OCI-LY7 (cell line): ENCODE data around the gene LANCL2. TPM values are rescaled to one million over a fixed set of nuclear protein-coding genes. Genes with fewer than 3 reads are reported as not detected.

ENCODE experiments used
- BruUV-seq: library from RNA; stranded (reverse); fragments of 400-500 nt; replicated peaks from 2 replicates; lab custom pipeline; 2021; lab: Mats Ljungman, UMichigan
- CTCF ChIA-PET: fragments of 300-600 bp; sonication (Branson Sonifier 250); formaldehyde crosslinking; loops from one replicate; lab custom pipeline; 2022; ENCODE audit warnings: antibody characterized with exemption; ENCODE audit not compliant: unreplicated experiment; lab: Charles Lee
- POLR2A ChIA-PET: fragments of 300-600 bp; sonication (Branson Sonifier 250); formaldehyde crosslinking; loops from one replicate; lab custom pipeline; 2022; ENCODE audit warnings: antibody characterized with exemption; lab: Charles Lee
- DNase-seq: peaks from one replicate; pipeline ENCODE4 v3.0.0-alpha.2; 2015; ENCODE audit warnings: low spot score
- H2AFZ ChIP-seq: fragments of 200-600 bp; sonication (generic), shearing (Covaris generic); 2 replicates; pipeline ENCODE4 v1.6.1; 2014; ENCODE audit warnings: mild to moderate bottlenecking, antibody characterized with exemption, low read length, moderate library complexity
- H3K27ac ChIP-seq: fragments of 200-600 bp; sonication (generic); 2 replicates; pipeline ENCODE4 v1.5.1; 2014; ENCODE audit warnings: mixed run types, low read depth, mild to moderate bottlenecking, moderate library complexity, low read length, inconsistent platforms; ENCODE audit not compliant: poor library complexity, severe bottlenecking
- H3K36me3 ChIP-seq: fragments of 200-600 bp; sonication (generic); 2 replicates; pipeline ENCODE4 v1.6.1; 2014; ENCODE audit warnings: mild to moderate bottlenecking, antibody characterized with exemption, low read length, moderate library complexity, mixed read lengths; ENCODE audit not compliant: insufficient read depth
- H3K4me1 ChIP-seq: fragments of 200-600 bp; sonication (generic); 2 replicates; pipeline ENCODE4 v1.5.1; 2014; ENCODE audit warnings: mild to moderate bottlenecking, low read length; ENCODE audit not compliant: insufficient read depth, poor library complexity, severe bottlenecking
- H3K4me2 ChIP-seq: fragments of 200-600 bp; sonication (generic); 2 replicates; pipeline ENCODE4 v1.6.1; 2014; ENCODE audit warnings: mild to moderate bottlenecking, low read length
- H3K4me3 ChIP-seq: fragments of 200-600 bp; sonication (generic); 2 replicates; pipeline ENCODE4 v1.5.1; 2014; ENCODE audit warnings: mild to moderate bottlenecking, low read depth, low read length; ENCODE audit not compliant: poor library complexity, severe bottlenecking
- H3K79me2 ChIP-seq: fragments of 200-600 bp; sonication (generic); 2 replicates; pipeline ENCODE4 v1.6.1; 2016; ENCODE audit warnings: low read depth, mild to moderate bottlenecking, low read length, moderate library complexity, mixed read lengths; ENCODE audit not compliant: insufficient read depth
- H3K9me2 ChIP-seq: fragments of 200-600 bp; sonication (generic); 2 replicates; pipeline ENCODE4 v1.6.1; 2016; ENCODE audit warnings: mild to moderate bottlenecking, low read length, mixed read lengths; ENCODE audit not compliant: insufficient read depth
- H3K9me3 ChIP-seq: fragments of 200-600 bp; sonication (generic); 2 replicates; pipeline ENCODE4 v1.6.1; 2014; ENCODE audit warnings: mild to moderate bottlenecking, mixed run types, low read length, mixed read lengths
- H4K20me1 ChIP-seq: fragments of 200-600 bp; sonication (generic); 2 replicates; pipeline ENCODE4 v1.6.1; 2014; ENCODE audit warnings: mild to moderate bottlenecking, antibody characterized with exemption, low read length, moderate library complexity, mixed read lengths; ENCODE audit not compliant: insufficient read depth
- CTCF ChIP-seq: fragments of 200-600 bp; sonication (generic); conservative IDR thresholded peaks from 2 replicates; pipeline ENCODE4 v1.5.1; 2014; ENCODE audit warnings: mild to moderate bottlenecking, antibody characterized with exemption, low read length, moderate library complexity, mixed read lengths
- EZH2phosphoT487 ChIP-seq: fragments of 200-600 bp; sonication (generic); IDR thresholded peaks from 2 replicates; pipeline ENCODE4 v1.6.1; 2018; ENCODE audit warnings: low read depth, borderline replicate concordance, mild to moderate bottlenecking, mixed run types, antibody characterized with exemption, low read length, moderate library complexity, mixed read lengths
- intact Hi-C: fragments of 100-400 bp; cut with micrococcal nuclease; formaldehyde crosslinking; loops from one replicate; pipeline ENCODE4 v1.10.0; 2022; ENCODE audit not compliant: unreplicated experiment
- total RNA-seq, 2 experiments: library from RNA; depleted of rRNA in 1 of 2; stranded (reverse); fragments of >200 nt in 1 of 2; shearing (Covaris generic) in 1 of 2; gene quantifications; 2 replicates each; pipeline ENCODE4 v1.2.3, GENCODE V29; 2014 to 2022

LANCL2 gene
- total RNA-seq, 2 experiments from 2014 or later = 6.5 to 9.5 TPM

- ChIA-PET CTCF (no interaction called here), POLR2A (interaction anchor here (0.8 kb wide), 1 partner anchor 28 kb away, joined by 3 read pairs; no protein-coding TSS in a partner anchor)
- no peak for TF ChIP-seq EZH2phosphoT487
- TF ChIP-seq CTCF = no peak
- Histone ChIP-seq H2AFZ (no peak overlapping the region), H3K9me3 (no peaks in the 10 kb centered on the region), H3K27ac (no peak overlapping the region), H3K79me2 (no peaks in the 10 kb centered on the region), H3K36me3 (no peaks in the 10 kb centered on the region), H4K20me1 (no peaks in the 10 kb centered on the region), H3K4me3 (no peak overlapping the region), H3K4me2 (no peak overlapping the region), H3K9me2 (no peaks in the 10 kb centered on the region), H3K4me1 (no peaks in the 10 kb centered on the region)
- intact Hi-C loops = no loop called here
- DNase-seq = no peak
- no TSS peak for BruUV-seq
These were observed 21.9 kb upstream of the LANCL2 start for GRCh38 chr7:55343002-55343781.

- Histone ChIP-seq H2AFZ (no peak overlapping the region), H3K36me3 (no peaks in the 10 kb centered on the region), H3K4me2 (no peak overlapping the region), H3K9me3 (no peaks in the 10 kb centered on the region), H4K20me1 (no peaks in the 10 kb centered on the region), H3K4me3 (no peak overlapping the region), H3K27ac (no peak overlapping the region), H3K9me2 (no peaks in the 10 kb centered on the region), H3K79me2 (no peaks in the 10 kb centered on the region), H3K4me1 (no peaks in the 10 kb centered on the region)
- BruUV-seq = no TSS peak
- ChIA-PET CTCF (no interaction called here), POLR2A (interaction anchor here (0.8 kb wide), 1 partner anchor 27 kb away, joined by 3 read pairs; no protein-coding TSS in a partner anchor)
- intact Hi-C loops = no loop called here
- no peak for DNase-seq
- TF ChIP-seq CTCF = no peak
- no peak for TF ChIP-seq EZH2phosphoT487
These were observed 21.1 kb upstream of the LANCL2 start for GRCh38 chr7:55343860-55344606.
